HG02610 (cell line): ENCODE measurements around the gene BNC2.

ENCODE experiments used
- ATAC-seq: cut with Tn5 transposase; IDR thresholded peaks from one replicate; pipeline ENCODE4 v1.9.1; 2021; ENCODE audit warnings: mild to moderate bottlenecking, moderate library complexity; ENCODE audit not compliant: unreplicated experiment

BNC2 gene

DNA sequence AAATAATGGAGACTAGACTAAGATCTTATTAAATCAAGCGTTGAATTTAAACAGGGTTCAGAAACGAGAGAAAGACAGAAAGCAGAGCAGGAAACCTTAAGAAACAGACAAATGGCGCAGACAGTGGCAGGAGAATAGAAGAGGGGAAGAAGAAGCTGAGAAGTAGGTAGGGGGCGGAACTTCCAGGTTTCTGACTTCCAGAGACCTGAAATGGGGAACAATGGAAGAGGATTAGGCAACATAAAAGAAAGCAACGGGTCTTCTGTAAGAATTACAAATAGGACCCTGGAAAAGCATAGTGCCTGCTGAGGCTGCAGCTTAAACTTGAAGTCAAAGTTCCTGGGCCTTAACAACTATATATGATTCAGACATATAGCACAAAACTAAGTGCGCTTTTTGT, 101.7 kb downstream of the BNC2 start:
- no peak for ATAC-seq

DNA sequence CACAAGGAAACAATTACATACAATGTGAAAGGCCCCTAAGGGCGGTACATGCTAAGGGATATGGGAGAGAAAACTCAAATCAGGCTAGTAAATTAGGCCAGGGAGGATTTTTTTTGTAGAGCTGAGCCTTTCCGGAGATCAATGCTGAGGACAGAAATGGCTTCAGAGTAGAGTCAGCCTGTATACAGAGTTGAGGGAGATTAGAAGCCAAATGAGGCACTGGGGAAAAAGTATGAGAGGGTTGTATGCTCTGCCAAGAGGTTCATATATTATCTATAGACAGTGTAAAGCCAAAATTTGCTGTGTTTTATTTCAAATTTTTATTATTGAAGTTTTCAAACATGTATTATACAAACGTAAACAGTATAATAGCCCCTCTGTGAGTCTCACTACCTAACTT, 103.1 kb downstream of the BNC2 start:
- no peak for ATAC-seq

DNA sequence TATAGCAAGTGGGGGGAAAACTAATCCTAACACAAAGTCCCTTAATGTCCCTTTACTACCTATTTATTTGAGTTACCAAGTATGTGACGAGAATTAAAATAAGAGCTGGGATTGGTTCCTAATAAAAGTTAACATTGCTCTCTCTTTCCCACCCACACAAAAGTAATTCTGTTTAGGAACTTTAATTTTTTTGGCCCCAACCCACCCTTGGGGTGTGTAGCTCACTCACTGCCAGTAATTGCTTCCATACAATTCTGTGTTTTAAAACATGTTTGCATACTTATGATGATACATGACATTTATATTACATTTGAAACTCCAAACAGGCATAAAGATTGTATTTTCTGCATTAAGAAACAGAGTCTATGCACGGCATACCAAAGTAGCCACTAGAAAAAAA, 106.5 kb downstream of the BNC2 start:
- ATAC-seq, result no peak

DNA sequence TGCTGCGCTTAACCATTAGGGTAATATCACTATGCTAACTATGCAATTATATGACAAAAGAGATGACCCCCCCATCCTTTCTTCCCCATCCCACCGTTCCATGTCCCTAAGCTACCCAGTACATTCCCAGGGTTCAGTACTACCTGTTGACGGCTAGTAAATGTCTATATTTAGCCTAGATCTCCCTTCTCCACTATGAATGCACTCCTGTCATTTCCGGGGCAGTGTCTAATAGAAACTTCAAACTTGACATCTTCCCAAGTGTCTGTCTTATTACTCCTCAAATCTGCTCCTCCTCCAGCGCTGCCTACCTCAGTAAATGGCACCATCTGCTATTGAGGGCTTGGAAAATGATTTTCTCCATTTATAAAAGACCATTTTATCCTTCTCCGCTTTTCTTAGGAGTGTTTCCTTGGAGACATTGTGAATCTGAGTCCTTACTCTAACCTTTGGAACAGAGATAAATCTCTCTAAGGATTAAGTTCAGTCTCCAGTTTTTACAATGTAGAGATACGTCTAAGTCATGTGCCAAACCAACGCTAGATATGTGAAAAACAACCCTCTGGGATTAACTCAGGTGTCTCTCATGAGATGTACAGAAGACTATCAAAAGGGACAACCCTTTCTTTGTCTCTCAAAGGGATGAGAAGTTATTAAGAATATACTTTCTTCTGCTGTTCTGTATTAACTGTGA, 114.9 kb downstream of the BNC2 start:
- ATAC-seq, result no peak

DNA sequence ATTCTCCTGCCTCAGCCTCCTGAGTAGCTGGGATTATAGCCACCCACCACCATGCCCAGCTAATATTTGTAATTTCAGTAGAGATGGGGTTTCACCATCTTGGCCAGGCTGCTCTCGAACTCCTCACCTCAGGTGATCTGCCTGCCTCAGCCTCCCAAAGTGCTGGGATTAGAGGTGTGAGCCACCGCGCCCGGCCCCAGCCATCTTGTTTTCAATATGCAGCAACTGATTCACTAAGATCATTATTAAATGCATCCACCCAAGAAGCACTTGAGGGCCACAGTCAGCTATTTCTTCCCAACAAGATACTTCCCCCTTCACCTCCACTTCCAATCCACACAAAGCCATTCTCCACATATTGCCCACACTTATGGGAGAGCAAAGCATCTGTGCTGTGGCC, 115.8 kb downstream of the BNC2 start:
- ATAC-seq, result no peak

DNA sequence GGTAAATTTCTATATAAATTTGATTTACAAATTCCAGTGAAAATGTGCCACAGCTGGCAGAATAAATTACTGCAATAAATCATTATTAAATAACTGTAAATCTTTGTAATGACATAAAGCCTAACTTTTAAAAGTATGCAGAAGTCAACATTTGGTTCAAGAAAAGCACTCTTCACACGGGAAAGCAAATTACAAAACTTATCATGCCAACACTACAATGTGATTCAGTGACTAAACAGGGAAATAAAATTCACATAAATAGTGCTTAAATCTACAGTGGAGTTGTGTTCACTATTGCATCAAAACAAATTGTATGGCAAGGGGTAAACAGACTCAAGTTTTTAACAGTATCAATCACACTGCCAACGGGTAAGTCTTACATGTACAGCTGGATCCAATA, 117.2 kb downstream of the BNC2 start:
- no peak for ATAC-seq

DNA sequence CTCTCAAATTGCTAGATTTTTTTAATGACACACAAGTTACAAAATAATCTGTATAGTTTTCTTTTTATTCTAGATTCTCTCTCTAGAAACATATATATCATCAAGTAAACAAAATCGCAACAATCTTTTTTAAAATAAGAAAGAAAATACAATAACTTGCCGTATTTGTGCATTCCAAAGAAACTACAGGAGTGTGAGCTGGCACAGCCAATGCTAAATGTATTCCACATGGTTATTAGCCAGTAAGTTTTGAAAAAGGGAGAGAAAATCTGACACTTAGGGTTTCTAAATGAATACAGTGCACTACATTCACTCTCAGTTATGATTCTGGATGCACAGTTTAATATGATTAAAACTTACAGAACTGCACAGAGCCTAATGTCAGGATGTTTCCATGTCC, 117.9 kb downstream of the BNC2 start:
- ATAC-seq, result no peak

DNA sequence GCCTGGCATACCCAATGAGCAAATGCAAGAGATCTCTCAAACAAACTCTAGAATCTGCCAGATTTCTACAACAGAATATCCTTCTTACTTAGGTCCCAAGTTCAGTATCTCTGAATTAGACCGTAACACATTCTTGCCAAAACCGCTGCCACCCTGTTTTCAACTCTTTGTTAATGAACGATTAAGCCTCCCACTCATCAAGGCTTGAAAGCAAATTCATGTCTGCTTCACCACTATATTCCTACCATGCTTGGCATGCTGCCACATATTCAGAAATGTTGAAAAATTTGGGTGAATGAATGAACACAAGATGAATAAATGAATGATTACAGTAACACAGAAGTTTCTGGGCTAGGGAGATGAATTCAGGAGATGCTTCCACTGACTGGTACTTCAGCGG, 119.9 kb downstream of the BNC2 start:
- ATAC-seq, result no peak

DNA sequence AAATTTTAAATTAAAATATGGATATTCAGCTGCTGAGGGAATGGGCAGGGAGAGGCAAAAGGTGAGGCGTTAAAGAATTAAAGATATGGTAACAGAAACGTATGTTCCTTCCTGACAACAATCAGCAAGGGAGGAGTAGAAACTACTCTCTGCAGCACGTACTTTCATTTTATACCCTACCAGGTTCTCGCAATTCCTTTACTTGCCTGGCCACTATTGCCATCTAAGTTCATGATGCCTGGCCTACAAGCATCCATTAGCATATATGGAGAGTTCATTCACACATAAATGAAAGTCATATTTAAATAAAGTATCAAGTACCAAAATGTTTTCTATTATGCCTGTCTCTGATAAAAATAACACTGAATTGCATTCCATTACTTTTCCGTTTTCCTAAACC, 125.1 kb downstream of the BNC2 start:
- ATAC-seq, result no peak

DNA sequence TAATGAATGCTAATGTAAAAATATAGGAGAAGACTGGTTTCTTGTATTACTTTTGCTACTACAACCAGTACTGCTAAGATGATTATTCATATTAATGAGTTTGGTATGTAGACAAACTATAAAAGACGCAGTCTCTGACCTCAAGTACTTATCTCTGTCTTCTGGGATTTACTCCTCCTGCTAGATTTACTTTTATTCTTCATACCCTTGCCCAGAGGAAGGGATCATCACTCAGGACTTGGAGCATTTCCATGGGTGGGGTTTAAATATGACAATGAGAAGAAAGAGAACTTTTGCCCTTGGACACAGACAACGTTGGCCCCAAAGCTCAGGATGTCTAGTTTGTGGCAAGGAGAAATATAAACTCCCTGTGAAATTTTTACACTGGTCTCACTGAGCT, 126.1 kb downstream of the BNC2 start:
- ATAC-seq, result no peak

DNA sequence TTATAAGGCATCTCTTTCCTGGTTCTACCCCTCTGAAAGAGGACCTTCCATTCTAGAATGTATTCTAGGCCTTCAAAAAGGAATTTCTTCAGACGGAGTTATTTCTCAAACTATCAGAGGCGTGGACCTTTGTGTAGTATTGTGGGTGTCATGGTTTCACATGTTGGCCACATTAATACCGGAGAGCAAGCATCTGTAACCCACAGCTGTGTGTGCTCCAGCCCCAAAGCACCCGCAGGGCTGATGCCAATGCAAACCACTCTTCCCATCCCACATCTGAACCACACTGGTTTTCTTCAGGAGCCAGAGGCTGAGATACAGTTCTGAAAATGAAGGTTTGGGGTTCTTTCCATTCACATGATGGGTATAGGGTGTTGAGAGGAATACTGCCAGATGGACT, 127.1 kb downstream of the BNC2 start:
- no peak for ATAC-seq

DNA sequence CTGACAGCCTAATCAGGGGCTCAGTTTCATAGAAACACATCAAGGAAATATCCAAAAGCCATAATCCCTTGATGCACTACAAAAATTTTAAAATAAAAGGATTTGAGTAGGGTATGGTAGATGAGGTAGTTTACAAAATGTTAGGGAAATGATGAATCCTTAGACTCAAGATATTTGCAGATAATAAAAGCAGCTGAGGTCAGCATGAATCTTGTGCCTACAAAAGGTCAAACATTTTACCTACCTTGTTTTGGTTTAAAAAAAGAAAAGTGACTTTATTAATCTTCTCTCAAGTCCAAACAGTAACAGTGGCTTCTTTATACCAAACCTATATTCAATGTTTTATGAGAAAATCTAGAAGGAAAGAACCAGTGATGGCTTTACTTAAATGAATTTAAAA, 135.5 kb downstream of the BNC2 start:
- ATAC-seq, result no peak

DNA sequence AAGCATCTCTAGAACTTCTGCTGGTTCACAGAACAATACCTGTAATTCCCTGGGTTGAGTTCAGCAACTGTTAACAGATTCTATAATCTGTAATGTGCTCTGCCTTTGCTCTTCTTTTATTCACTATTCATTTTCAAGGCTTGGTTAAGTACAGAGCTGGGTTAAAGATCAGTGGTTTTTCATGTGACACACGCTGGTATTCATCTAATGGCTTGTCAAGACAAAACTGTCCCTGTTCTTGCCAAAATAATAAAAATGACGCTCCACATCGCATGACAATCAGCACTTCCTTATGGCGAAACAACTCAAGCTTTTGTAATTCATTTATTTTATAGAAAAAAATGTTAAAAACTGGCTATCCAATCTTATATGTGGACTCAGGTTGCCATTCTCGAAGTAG, 137.9 kb downstream of the BNC2 start:
- no peak for ATAC-seq

DNA sequence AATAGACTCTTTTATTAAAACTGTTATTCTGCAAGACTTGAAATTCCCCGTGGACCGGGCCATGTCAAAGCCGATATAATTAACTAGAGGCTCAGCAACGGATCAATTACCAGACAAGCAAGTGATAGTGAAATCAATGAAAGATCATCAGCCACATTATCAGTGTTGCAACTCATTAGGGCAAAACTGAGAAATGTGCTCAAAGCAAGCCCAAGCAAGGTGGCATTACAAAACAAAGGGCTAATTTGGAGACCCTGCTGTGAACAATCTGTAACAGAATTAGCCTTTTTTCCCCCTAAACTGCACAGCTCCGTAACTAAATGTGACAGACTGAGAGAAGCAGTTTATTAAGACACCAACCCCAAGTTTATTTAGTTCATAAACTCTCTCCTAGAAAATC, 140.3 kb downstream of the BNC2 start:
- no peak for ATAC-seq

DNA sequence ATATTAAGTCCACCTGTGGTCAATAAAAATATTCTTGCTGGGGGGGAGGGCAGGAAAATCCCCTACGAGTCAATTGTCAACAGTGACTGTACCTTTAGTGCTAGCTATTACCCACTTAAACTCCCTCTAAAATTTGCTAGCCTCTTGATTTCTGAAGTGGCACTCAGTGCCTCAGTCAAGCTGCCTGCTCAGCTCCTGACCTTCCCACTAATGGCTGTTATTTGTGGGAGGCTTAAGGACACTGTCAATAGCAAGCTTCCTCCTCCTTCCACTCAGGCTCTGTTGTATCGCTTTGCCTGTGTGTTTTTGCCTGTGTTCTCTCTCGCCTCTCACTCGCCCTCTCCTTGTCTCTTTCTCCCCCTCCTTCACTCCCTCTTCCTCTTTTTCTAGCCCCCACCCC, 140.8 kb downstream of the BNC2 start:
- no peak for ATAC-seq

DNA sequence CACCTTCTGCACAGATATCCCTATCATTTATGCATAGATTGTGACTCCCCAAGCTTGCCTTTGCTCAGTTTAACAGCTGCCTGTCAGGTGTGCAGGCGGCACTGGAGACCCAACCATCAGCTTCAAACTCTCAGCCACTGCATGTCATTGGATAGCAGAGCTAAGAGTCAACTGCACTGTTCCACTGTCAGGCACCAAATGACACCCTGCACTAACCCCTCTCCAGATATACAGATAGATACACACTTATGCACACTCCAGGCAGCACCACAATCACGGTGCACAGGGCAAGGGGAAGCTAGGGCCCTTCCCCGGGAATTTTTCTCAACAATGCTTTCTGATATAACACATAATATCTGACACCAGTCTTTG, 142.3 kb downstream of the BNC2 start:
- no peak for ATAC-seq

DNA sequence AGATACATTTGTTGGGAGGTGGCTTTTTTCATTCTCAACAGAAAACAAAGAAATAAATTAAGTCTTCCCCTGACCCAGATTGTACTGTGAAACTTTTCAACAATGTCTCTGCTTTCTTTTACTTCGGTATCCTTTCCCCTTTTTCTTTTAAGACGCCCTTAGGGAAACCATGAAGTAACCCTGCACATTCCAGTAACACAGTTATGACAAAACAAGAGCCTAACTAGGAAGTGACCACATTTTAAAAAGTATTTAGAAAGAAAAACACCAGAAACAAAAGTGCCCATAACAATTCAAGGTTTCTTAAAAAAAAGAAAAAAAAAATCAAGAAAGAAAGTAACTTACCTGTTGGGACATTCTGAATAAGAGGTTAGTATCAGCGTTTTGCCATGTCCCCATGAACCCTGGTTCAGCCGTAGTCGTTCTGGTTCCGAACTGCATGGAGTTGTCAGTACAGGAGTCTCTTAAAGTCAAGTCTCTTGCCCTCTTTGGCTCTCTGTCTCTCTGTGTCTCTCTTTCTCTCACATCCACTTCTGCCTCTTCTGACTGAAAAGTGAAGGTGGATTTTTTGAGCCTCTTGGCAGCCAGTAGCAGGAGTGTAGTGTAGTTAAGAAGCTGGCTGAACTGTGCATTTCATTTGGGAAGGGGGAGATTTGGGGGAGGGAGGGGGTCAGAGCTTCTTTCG, 142.9 kb downstream of the BNC2 start:
- no peak for ATAC-seq

DNA sequence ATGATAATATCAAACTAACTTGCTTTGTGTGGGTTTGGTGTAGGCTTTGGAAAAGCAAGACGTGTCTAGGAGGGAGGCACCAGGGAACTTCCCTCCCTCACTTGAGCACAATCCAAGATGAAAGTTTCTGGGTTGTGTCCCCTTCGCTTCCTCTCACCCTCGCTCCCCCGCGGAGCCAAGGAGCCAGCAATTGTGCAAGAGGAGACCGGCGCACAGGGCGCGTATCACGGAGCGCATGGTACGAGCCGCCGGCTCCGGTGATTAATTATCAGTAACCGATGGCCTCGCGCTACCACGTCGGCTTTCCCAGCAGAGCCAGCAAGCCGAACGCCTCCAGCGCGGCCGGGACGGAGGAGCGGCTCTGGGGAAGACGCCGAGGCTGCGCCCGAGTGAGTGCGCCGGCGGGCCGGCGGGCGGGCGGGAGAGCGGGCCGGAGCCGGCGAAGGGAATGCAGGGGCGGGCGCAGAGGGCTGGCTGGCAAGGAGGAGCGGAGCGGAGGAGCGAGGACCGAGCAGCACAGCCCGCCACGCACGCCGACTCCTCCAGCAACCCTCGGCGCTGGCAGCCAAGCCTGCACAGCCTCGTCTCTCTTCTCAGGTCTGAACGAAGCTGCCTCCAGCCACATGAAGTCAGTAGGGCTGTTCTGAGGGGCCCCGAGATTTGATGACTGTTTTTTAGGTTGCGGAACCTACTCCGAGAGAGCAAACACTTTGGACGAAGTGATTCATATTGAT, 143.6 kb downstream of the BNC2 start:
- no peak for ATAC-seq

DNA sequence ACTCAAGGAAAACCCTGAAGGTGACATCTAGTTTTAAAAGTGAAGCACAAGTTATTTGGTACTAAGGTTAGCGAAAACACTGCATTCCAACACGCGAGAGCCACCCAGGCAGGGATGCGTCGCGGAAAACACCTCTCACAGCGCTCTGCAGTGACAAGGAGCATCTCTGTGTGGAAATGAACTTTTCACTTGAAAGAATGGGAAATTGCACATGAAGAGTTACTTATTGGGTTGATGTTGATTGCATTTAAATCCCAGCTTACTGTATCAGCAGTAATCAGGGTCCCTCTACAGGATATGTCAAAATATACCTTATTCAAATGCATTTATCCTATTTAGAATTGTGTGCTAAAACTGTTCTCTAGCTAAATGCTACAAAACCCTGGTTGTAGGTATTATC, 144.4 kb downstream of the BNC2 start:
- ATAC-seq, result no peak

DNA sequence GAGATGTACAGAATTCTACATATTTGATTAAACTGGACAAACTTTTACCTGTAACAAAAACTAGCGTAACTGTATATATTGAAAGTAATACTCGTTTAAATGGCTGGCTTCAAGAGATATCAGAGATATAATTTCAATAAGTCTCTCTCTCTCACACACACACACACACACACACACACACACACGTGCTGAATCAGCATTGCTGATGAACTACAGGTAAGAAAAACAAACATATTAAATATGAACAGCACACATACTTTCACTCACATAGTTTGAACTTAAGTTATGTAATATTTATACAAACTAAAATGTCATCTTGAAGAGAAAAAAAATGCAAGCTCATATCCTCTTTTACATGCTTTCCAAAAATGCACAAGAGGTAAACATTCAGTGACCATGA, 145.4 kb downstream of the BNC2 start:
- no peak for ATAC-seq

DNA sequence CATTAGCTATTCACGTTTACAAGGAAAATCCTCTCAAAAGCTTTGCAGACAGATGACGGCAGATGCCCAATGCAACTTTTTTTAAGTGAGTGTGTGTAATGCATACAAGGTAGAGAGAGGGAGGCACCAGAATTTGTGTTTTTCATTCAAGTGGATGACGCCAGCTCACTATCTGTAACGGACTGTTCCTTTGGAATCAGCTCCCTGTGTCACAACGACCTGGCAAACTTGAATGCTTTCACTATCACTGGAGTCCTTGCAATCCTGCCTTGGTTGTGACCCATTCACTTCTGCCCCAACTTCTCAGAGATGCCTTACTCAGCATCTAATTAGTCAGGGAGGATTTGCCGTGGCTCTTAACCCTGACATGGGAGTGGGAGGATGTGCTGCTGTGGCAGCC, 148.5 kb downstream of the BNC2 start:
- no peak for ATAC-seq

DNA sequence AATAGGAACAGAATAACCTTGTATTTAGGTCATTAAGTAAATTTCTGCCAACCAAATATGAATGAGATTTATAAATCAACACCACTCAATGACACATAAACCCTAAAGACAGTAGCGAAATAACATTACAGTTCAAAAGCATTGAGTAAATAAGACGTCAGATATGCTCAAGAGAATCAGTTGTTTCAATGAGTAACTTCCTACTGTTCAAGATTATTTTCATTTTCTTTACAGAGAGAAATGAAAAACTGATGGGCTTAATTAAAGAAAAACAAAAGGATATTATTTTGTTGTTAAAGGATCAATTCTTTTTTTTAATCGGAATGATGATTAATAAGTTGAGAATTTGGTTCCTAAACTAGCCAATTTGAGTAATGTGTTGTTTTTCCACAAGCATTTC, 150.1 kb downstream of the BNC2 start:
- no peak for ATAC-seq
